ENCODE results near the gene KLHL29.

KLHL29 gene

GRCh38 chr2:23513872-23514793 lies 129.2 kb downstream of the KLHL29 start:
- DNase-seq (ENCODE audit: low read depth), result no peak

- DNase-seq (ENCODE audit: low read depth), result no peak
Measured at GRCh38 chr2:23516520-23517256, 131.7 kb downstream of the KLHL29 start.

- DNase-seq (ENCODE audit: low read depth), result no peak
Measured at GRCh38 chr2:23518481-23519333, 133.7 kb downstream of the KLHL29 start.

GRCh38 chr2:23519334-23519651 lies 134.3 kb downstream of the KLHL29 start:
- DNase-seq (ENCODE audit: low read depth), result no peak

- no peak for DNase-seq (ENCODE audit: low read depth)
Measured at GRCh38 chr2:23520256-23520655, 135.3 kb downstream of the KLHL29 start.

- no peak for DNase-seq (ENCODE audit: low read depth)
Measured at GRCh38 chr2:23521060-23521459, 136.1 kb downstream of the KLHL29 start.

GRCh38 chr2:23522726-23523372 lies 137.9 kb downstream of the KLHL29 start:
- no peak for DNase-seq (ENCODE audit: low read depth)

- no peak for DNase-seq (ENCODE audit: low read depth)
Measured at GRCh38 chr2:23523373-23524260, 138.6 kb downstream of the KLHL29 start.

- DNase-seq (ENCODE audit: low read depth), result no peak
Measured at GRCh38 chr2:23524261-23524706, 139.3 kb downstream of the KLHL29 start.

- no peak for DNase-seq (ENCODE audit: low read depth)
Measured at GRCh38 chr2:23525137-23525765, 140.3 kb downstream of the KLHL29 start.

- no peak for DNase-seq (ENCODE audit: low read depth)
Measured at GRCh38 chr2:23526114-23526513, 141.1 kb downstream of the KLHL29 start.

GRCh38 chr2:23526835-23527790 lies 142.1 kb downstream of the KLHL29 start:
- DNase-seq (ENCODE audit: low read depth), result no peak

- DNase-seq (ENCODE audit: low read depth), result no peak
Measured at GRCh38 chr2:23528171-23528570, 143.2 kb downstream of the KLHL29 start.

- DNase-seq (ENCODE audit: low read depth), result no peak
Measured at GRCh38 chr2:23528690-23529089, 143.7 kb downstream of the KLHL29 start.

- no peak for DNase-seq (ENCODE audit: low read depth)
Measured at GRCh38 chr2:23529659-23530058, 144.7 kb downstream of the KLHL29 start.

GRCh38 chr2:23530206-23530908 lies 145.4 kb downstream of the KLHL29 start:
- DNase-seq (ENCODE audit: low read depth), result no peak

- DNase-seq (ENCODE audit: low read depth), result no peak
Measured at GRCh38 chr2:23530909-23531276, 145.9 kb downstream of the KLHL29 start.

GRCh38 chr2:23531280-23531679 lies 146.3 kb downstream of the KLHL29 start:
- no peak for DNase-seq (ENCODE audit: low read depth)

GRCh38 chr2:23531881-23532280 lies 146.9 kb downstream of the KLHL29 start:
- no peak for DNase-seq (ENCODE audit: low read depth)
